HepG2 (cell line): ENCODE data around the gene EFNA2. TPM values are rescaled to one million over a fixed set of nuclear protein-coding genes. Genes with fewer than 3 reads are reported as not detected.

ENCODE experiments used
- ATF2 ChIP-seq: sonication (generic); formaldehyde crosslinking; IDR thresholded peaks from 2 replicates; pipeline ENCODE4 v1.4.0; 2020; ENCODE audit warnings: missing genetic modification reagents
- CAMTA2 ChIP-seq: sonication (generic); formaldehyde crosslinking; IDR thresholded peaks from 2 replicates; pipeline ENCODE4 v1.4.0; 2020; ENCODE audit warnings: mild to moderate bottlenecking, missing genetic modification reagents, borderline replicate concordance
- KDM2A ChIP-seq: sonication (generic); formaldehyde crosslinking; IDR thresholded peaks from 2 replicates; pipeline ENCODE4 v1.4.0; 2020; ENCODE audit warnings: low read depth, missing genetic modification reagents, borderline replicate concordance
- MXD1 ChIP-seq: sonication (generic); formaldehyde crosslinking; IDR thresholded peaks from 2 replicates; pipeline ENCODE4 v1.4.0; 2020; ENCODE audit warnings: mild to moderate bottlenecking, missing genetic modification reagents
- NR2F1 ChIP-seq, 2 experiments: fragments of 450-650 bp in 1 of 2; formaldehyde crosslinking in 1 of 2; IDR thresholded peaks; 2 replicates each; pipeline versions ENCODE4 v1.5.0 to v1.6.1; 2016 to 2020; ENCODE audit warnings: mild to moderate bottlenecking in 1 of 2, missing compliant biosample characterization in 1 of 2, missing genetic modification reagents in 1 of 2, moderate library complexity in 1 of 2
- PATZ1 ChIP-seq: sonication (generic); formaldehyde crosslinking; IDR thresholded peaks from 2 replicates; pipeline ENCODE4 v1.4.0; 2020; ENCODE audit warnings: missing genetic modification reagents
- REL ChIP-seq: sonication (generic); formaldehyde crosslinking; conservative IDR thresholded peaks from 2 replicates; pipeline ENCODE4 v1.8.0; 2022; ENCODE audit warnings: mild to moderate bottlenecking, missing genetic modification reagents, moderate library complexity
- RNF2 ChIP-seq: fragments of 450-650 bp; conservative IDR thresholded peaks from 2 replicates; pipeline ENCODE4 v1.6.1; 2016; ENCODE audit warnings: low read depth
- SMC3 ChIP-seq: IDR thresholded peaks from 2 replicates; pipeline ENCODE4 v1.6.1; 2011; ENCODE audit warnings: low read length, improper control_type of control experiment
- SOX5 ChIP-seq: IDR thresholded peaks from 2 replicates; pipeline ENCODE4 v1.6.1; 2016; ENCODE audit warnings: borderline replicate concordance
- SP2 ChIP-seq: sonication (generic); formaldehyde crosslinking; IDR thresholded peaks from 2 replicates; pipeline ENCODE4 v1.5.1; 2020; ENCODE audit warnings: mild to moderate bottlenecking, missing genetic modification reagents
- TBX2 ChIP-seq: sonication (generic); formaldehyde crosslinking; IDR thresholded peaks from 2 replicates; pipeline ENCODE4 v1.5.0; 2020; ENCODE audit warnings: missing genetic modification reagents, mild to moderate bottlenecking, borderline replicate concordance
- ZFP36L2 ChIP-seq: sonication (generic); formaldehyde crosslinking; IDR thresholded peaks from 2 replicates; pipeline ENCODE4 v1.4.0; 2020; ENCODE audit warnings: missing genetic modification reagents
- ZNF274 ChIP-seq: sonication (generic); formaldehyde crosslinking; IDR thresholded peaks from 2 replicates; pipeline ENCODE4 v1.5.1; 2020; ENCODE audit warnings: mild to moderate bottlenecking, missing genetic modification reagents
- ZNF687 ChIP-seq: sonication (generic); formaldehyde crosslinking; IDR thresholded peaks from 2 replicates; pipeline ENCODE4 v1.5.1; 2020; ENCODE audit warnings: mild to moderate bottlenecking, missing genetic modification reagents, moderate library complexity
- ZNF713 ChIP-seq: sonication (generic); formaldehyde crosslinking; IDR thresholded peaks from 2 replicates; pipeline ENCODE4 v1.4.0; 2020; ENCODE audit warnings: mild to moderate bottlenecking, missing genetic modification reagents
- ZNF746 ChIP-seq: sonication (generic); formaldehyde crosslinking; IDR thresholded peaks from 2 replicates; pipeline ENCODE4 v1.8.0; 2022; ENCODE audit warnings: mild to moderate bottlenecking, missing genetic modification reagents
- ZNF770 ChIP-seq: sonication (generic); formaldehyde crosslinking; IDR thresholded peaks from 2 replicates; pipeline ENCODE4 v1.5.0; 2020; ENCODE audit warnings: mild to moderate bottlenecking, missing genetic modification reagents
- ZSCAN9 ChIP-seq: IDR thresholded peaks from 2 replicates; pipeline ENCODE4 v1.6.1; 2016; ENCODE audit warnings: borderline replicate concordance
- polyA plus RNA-seq, 8 experiments: library from polyadenylated mRNA; depleted of rRNA in 3 of 8; stranded (reverse) in 7 of 8; unstranded in 1 of 8; fragments of >200 nt; fragmentation: Illumina TruSeq in 4 of 8; extraction: Trizol in 4 of 8; gene quantifications; 2 replicates each; pipeline versions ENCODE4 v1.2.1 to v1.2.3, GENCODE V29; 2011 to 2016; ENCODE audit warnings: low read depth in 4 of 8, missing spikeins in 1 of 8, mixed read lengths in 1 of 8; ENCODE audit not compliant: insufficient read depth in 1 of 8
- total RNA-seq, 5 experiments: library from RNA; depleted of rRNA; stranded (reverse); fragments of >200 nt; fragmentation: Illumina TruSeq; extraction: Trizol; gene quantifications; 2 replicates each; pipeline ENCODE4 v1.2.3, GENCODE V29; 2016; ENCODE audit warnings: low read depth in 1 of 5

The EFNA2 gene
- total and polyA plus RNA-seq, 2 of the 13 experiments (the other 11 are each of a cell fraction or from before 2014, with no cell fraction given) = 6.0 to 9.9 TPM

- TF ChIP-seq PATZ1 (peak; percentile 96), CAMTA2 (CRISPR knock-in tag) (no peak), ZNF713 (CRISPR knock-in tag) (0 out of 2 replicates have a peak, but pooled peaks have one; percentile 37), TBX2 (CRISPR knock-in tag) (no peak), ATF2 (CRISPR knock-in tag) (peak; percentile 97), REL (CRISPR knock-in tag) (no peak), NR2F1 (CRISPR knock-in tag; IDR thresholded peaks at IDR 0.05) (peak; percentile 58 to 67; a peak in 2 of 4 replicates), ZNF746 (peak; percentile 89), SP2 (CRISPR knock-in tag) (no peak), SOX5 (CRISPR knock-in tag) (peak; percentile 52), ZNF687 (CRISPR knock-in tag) (peak; percentile 85), KDM2A (peak; percentile 62; the same call in 1 of the 2 replicates), ZSCAN9 (CRISPR knock-in tag) (peak; percentile 69; the same call in 1 of the 2 replicates), ZFP36L2 (CRISPR knock-in tag) (no peak), SMC3 (no peak), MXD1 (CRISPR knock-in tag) (no peak), ZNF274 (CRISPR knock-in tag) (peak; percentile 72; the same call in 1 of the 2 replicates), RNF2 (no peak), ZNF770 (CRISPR knock-in tag) (peak; percentile 100)
Measured at GRCh38 chr19:1264801-1265614, 20.7 kb upstream of the EFNA2 start (continued).
